Sciatic nerve (tissue), 2 donors: ENCODE data around the gene RPS19. TPM values are rescaled to one million over a fixed set of nuclear protein-coding genes. Genes with fewer than 3 reads are reported as not detected.

Experiments used
- ATAC-seq: fragments of 200-7000 bp; cut with Tn5 transposase; one replicate; pipeline ENCODE4 v1.9.1; 2020; ENCODE audit warnings: mild to moderate bottlenecking, moderate library complexity
- DNase-seq: peaks from one replicate; pipeline ENCODE4 v3.0.0-alpha.2; 2020; ENCODE audit warnings: low spot score
- intact Hi-C: fragments of 100-400 bp; cut with DNase I; formaldehyde crosslinking; loops from one replicate; pipeline ENCODE4 v1.14.2; 2022
- total RNA-seq: library from RNA; stranded (reverse); fragmentation: NEBNext Ultra II Directional; extraction: Animal tissue kit (Norgen Biotek cat#: 25700); gene quantifications from one replicate; pipeline ENCODE4 v1.2.1, GENCODE V29; 2021
- donor health status: DM: no; HTN: no; CAD: no.
- donor health status: DM: no; HTN: no; CAD: no.

RPS19 gene
- total RNA-seq, 1 donor from 2014 or later: 788 TPM

DNA sequence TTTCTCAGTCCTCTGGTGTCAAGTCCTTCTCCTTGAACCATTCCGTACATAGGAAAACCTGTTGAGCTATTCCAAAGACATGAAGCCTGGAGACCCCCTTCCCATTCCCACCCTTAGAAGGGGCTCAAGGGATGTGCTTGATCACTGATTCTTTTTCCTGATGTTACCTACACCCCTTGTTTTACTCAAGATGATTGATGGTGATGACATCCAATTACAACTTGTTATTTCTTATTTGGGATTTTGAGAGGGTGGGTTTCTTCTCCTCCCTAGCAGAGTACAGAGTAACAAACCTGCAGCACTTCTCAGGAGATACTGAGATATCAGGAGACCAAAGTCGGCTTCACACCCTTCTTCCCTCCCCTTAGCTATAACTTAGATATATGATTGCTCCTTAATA lies 6.7 kb upstream of the RPS19 start:
- DNase-seq (no peak), ATAC-seq (no peak)
- intact Hi-C loops: no loop called here

DNA sequence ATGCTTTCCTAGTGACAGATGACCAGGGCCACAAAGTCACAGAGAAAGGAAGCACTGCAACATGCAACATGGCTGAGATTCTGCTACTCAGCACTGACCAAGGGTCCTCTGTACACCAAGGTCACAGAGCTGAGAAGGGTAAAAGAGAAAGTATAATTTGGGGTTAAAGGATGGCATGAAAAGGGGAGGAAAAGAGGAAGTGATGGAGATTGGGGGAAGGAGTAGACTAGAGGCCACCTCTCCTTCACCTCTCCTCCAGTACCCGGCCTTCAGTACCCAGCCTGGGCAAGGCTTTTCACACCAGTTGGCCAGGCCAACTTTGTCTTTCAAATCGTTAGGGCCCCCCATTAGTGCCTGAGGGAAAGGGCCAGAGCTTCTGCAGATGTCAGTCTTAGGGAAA lies 6.3 kb upstream of the RPS19 start:
- no peak for ATAC-seq
- DNase-seq: no peak
- intact Hi-C loops: no loop called here

DNA sequence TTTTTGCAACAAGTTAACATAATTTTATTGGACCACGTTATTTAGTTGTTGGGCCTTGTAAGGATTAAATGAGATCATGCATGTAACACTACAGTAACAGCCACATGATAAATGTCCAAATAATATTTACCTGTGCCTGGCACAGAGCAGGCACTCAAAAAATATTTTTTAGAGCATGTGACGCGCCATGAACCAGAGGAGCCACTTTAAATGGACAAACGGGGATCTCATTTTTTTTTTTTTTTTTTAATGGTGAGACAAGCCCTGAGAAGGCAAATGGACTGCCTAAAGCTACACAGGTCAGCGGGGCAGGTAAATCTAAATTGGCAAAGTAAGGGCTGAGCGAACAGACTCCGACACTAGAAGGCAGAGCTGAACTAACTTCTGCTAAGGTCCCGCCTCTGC lies 840 bp upstream of the RPS19 start:
- ATAC-seq (no peak), DNase-seq (no peak)
- intact Hi-C loops: no loop called here

DNA sequence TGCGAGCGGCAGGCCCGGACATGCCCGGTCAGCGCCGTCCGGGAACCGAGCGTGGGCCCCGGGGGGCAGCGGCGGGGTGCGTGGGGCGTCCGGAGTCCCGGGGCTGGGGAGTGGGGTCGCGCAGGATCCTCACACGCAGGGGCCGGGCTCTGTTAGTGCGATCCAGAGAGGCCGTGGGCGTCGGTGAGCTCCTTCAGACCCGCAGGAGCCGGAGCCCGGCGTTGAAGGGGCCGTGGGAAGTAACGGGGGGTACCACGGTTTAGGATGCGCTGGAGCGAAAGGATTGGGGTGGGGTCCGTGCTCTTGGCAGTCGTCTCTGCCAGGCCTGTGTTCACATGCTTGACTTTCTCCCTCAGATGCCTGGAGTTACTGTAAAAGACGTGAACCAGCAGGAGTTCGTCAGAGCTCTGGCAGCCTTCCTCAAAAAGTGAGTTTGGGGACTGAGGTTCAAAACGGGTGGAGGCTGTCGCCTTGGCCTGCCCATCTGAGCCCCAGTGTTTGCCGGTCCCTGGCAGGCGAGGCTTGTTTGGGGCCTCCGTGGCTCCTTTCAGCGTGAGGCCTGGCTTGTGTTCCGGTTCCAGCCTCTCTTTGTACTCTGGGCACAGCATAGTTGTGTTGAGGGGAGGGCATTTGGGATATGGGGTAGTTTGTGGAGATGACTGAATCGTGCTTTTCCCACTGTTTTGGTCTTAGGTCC lies 512 bp downstream of the RPS19 start:
- DNase-seq: no peak
- intact Hi-C loops: no loop called here
- ATAC-seq: no peak

GRCh38 chr19:41861116-41861768 lies 1.2 kb downstream of the RPS19 start:
- DNase-seq: no peak
- intact Hi-C loops: no loop called here
- no peak for ATAC-seq

DNA sequence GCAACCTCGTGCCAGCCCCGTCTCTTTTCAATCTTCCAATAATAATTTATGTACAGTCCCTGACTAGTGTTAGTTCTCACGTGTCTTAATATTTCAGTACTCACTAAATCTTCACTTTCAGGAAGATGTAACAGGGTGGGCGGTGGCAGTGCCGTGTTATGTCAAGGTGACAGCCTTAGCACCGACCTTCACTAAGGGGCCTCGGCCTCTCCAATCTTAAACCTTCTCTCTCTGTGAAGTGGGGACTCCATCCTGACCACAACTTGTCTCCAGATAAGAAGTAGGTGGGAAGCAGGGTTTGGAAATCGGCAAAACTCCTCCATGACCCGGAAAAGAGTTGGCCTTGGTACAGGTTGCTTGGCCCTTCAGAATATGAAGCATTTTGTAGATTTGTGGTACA lies 1.8 kb downstream of the RPS19 start:
- DNase-seq: no peak
- intact Hi-C loops: loop anchor here (1.0 kb wide), 1 partner anchor 20 kb away; no protein-coding TSS in a partner anchor
- no peak for ATAC-seq

DNA sequence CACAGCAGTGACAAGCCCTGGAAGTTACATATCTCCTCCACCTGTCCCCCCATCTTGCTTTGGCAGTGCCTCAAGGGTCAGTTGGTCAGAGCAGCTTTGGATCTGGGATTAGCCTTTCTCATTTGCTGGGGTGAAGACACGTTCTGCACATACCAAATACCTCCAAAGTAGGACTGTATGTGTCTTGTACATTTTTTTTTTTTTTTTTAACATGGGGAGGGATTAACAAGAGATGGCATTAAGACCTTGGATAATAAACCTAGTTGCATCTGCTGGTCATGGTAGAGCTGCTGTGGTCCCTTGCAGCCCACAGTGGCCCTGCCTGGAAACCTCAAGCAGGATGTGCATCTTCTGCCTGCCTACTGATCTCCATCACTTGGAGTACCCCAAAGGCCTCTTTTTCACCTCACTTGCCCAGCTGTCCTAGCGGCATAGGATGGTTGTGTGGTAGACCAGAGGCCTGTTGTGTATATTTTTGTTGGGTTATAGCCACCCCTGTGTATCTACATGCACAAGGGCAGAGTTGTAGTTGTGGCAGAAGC lies 2.5 kb downstream of the RPS19 start:
- DNase-seq (no peak), ATAC-seq (no peak)
- intact Hi-C loops: loop anchor here (1.0 kb wide), 1 partner anchor 20 kb away; no protein-coding TSS in a partner anchor

DNA sequence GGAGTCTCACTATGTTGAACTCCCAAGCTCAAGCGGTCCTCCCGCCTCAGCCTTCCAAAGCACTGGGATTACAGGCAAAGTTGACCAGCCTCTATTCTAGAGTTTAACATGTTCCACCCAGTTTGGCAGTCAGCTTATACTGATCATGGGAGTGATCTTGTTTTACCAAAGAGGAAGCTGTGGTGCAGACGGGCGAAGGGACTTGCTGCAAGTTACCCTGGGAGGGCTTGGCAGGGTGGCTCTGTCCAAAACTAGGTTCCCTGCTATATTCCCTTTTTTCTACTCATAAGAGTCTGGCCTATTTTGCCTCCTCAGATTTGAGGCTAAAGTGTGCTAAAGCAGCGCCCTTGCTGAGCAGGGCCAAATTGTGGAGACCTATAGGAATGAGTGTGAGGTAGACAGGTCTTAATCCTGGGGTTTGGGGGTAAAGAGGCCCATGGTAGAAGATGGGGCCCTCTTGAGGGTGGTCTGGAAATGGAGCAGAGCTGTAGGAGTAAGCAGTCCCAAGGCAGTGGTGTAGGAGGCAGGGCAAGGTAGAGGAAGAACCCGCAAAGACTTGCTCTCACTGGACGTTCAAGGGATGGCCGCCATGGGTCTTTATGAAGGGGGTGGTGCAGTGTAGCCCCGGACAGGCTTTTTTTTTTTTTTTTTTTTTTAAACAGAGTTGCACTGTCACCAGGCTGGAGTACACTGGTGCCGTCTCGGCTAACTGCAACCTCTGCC lies 3.3 kb downstream of the RPS19 start:
- DNase-seq (no peak), ATAC-seq (no peak)
- intact Hi-C loops: no loop called here

- intact Hi-C loops: no loop called here
- ATAC-seq (no peak), DNase-seq (no peak)
Observed at GRCh38 chr19:41864374-41864773, 4.3 kb downstream of the RPS19 start.

DNA sequence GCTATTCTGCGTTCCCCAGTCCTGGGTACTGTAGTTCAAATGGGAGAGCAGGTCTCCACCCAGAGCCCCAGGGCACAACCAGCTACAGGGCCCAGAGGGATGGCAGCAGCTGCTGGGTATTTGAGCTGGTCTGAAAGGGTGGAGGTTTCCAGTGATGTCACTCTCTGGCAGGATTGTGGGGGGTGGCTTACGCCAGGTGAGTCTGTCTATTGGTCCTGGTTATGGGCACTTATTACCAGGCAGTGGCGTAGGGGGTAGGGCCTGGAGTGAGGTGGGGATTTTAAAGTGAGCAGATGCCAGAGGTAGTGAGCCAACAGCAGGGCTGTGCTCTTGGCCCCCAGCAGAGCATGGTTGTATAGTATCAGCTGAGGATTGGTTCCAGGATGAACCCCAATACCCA lies 6.2 kb downstream of the RPS19 start:
- ATAC-seq (no peak), DNase-seq (no peak)
- intact Hi-C loops: no loop called here

DNA sequence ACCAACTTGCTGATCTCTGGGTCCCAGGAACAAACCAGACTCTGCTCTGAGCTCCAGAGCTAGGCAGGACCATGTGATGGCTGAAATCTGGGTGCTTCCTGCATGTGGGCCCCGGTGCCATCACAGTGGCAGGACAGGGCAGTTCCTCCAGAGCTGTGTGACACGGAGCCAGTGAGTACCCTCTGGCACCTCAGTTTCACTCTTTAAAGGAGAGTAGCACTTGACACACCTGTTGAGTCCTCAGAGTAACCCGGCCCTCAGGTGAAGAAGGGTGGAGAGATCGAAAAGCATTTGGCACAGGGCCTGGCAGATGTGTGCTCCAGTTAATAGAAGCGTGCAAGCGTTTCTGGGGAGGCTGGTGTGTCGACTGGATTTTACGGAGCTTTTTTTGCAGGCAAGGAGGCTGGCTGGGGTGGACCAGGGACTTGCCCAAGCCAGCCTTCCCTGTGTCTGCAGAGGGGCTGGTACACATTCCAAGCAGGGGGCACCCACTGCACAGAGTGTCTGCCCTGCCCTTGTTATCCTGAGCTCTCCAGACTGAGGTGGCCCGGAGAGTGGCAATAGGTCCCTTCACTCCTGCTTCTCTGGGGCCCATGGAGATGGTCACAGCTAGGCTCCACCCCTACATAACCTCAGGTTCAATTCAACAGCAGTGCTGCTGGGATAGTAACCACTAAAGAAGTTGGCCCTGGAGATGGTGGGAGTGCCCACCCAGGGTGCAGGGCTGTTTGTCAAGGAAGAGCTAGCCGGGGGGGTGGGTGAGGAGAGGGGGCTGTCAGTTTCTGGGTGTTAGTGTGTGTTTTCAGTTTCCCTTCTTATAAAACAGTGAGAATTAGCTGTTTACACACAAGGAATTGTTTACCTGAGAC lies 8.3 kb downstream of the RPS19 start:
- DNase-seq: no peak
- intact Hi-C loops: no loop called here
- ATAC-seq: no peak

- DNase-seq: no peak
- intact Hi-C loops: no loop called here
- no peak for ATAC-seq
Observed at GRCh38 chr19:41868989-41869300, 8.9 kb downstream of the RPS19 start.

DNA sequence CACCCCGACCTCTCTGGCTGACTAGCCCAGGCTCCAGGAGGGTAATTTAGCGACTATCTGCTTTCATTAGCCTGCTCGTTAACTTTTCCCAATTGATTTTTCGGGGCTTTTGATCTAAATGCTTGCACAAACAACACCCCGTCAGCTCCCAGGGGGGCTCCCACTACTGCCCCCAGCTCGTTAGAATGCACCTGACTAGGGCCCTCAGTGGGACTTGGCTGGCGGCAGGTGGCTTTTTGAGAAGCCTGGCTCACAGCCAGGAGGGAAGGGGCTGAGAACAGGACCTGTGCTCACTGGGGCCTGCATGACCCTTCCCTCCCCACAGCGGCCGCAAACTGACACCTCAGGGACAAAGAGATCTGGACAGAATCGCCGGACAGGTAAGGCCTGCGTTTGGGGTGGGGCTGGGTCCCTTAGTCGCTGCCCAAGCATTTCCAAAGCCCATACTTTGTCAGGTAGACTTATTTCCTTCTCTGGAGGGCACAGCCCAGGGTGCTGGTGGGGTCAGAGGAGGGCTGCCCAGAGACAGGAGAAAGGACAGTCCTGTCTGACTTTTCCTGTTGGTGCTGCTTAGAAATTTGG lies 9.4 kb downstream of the RPS19 start:
- ATAC-seq (no peak), DNase-seq (no peak)
- intact Hi-C loops: no loop called here

DNA sequence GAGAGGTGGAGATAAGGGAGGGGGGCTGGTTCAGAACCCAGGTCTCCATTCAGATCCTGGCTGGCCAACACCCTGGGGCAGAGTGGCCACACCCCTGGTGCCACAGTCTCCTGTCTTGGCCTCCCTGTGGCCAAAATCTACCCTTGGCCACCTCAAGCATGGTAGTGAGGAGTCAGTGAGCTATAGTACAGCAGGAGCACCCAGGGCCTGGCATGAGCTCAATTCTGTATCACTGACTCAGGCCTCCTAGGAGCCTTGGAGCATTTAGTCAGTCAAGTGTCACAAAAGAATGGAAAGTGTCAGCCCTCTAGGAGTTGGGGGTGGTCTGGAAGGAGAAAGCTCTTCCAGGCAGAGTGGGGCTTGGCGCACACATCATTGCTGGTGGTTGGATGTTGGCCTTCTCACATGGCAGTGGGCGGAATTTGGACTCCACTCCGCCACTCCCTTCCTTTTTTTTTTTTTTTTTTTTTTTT lies 10.4 kb downstream of the RPS19 start:
- intact Hi-C loops: loop anchor here (10.0 kb wide), 1 partner anchor 586 kb away; no protein-coding TSS in a partner anchor
- ATAC-seq: no peak
- DNase-seq: no peak

GRCh38 chr19:41871573-41872383 lies 11.7 kb downstream of the RPS19 start:
- peak; percentile 39 for ATAC-seq
- no peak for DNase-seq
- intact Hi-C loops: loop anchor here (10.0 kb wide), 1 partner anchor 587 kb away; no protein-coding TSS in a partner anchor

- DNase-seq: no peak
- no peak for ATAC-seq
- intact Hi-C loops: loop anchor here (10.0 kb wide), 1 partner anchor 588 kb away; no protein-coding TSS in a partner anchor
Observed at GRCh38 chr19:41872384-41872774, 12.3 kb downstream of the RPS19 start.

DNA sequence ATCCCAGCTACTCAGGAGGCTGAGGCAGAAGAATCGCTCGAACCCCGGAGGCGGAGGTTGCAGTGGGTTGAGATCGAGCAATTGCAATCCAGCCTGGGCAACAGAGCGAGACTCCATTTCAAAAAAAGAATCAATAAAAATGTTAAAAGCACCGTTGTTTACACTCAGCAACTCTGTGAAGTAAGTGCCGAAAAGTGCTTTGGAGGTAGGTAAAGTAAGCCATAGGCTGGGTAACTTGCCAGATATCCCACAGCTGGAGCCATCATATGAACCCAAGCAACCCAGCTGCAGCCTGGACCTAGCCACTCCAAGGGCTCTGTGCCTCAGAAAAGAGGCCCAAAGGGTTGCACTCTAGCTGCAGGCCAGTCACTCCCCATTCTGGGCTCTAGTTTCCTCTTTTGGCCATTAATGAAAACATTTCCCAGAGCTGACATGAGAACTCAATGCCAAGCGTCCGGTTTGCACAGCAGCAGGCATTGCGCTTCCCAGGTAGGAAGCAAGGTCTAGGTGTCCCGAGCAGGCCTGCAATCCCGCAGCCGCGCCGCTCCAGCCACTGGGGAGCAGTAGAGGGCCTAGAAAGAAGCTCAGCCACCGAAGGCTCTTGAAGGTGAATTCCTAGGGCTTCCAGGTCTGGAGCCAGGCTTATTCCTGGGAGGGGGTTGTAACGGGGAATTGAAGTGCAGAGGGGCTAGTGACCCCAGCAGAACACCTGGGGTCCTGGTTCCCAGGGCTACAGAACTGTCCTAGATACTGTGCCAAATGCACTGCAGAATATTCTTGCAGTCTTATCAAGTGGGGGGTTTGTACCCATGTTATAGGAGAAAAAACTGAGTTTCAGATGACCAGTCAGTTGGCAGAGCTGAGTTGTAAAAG lies 13.0 kb downstream of the RPS19 start:
- intact Hi-C loops: loop anchor here (10.0 kb wide), 1 partner anchor 588 kb away; no protein-coding TSS in a partner anchor

More for the DNA sequence above, 13.0 kb downstream of the RPS19 start:
- no peak for DNase-seq
- ATAC-seq: no peak
